GM12878 (cell line): ENCODE results near the gene PLPP7.

Experiments
- BHLHE40 ChIP-seq, 2 experiments: fragments of 450-650 bp in 1 of 2; IDR thresholded peaks; 2 replicates each; pipeline ENCODE4 v1.6.1; 2011 to 2017; ENCODE audit warnings: low read depth in 2 of 2, borderline replicate concordance in 1 of 2, improper control_type of control experiment in 1 of 2, low read length in 1 of 2, mild to moderate bottlenecking in 1 of 2
- CEBPB ChIP-seq, 2 experiments: fragments of 150-350 bp in 1 of 2; IDR thresholded peaks; 2 replicates each; pipeline ENCODE4 v1.6.1; 2012 to 2014; ENCODE audit warnings: low read depth in 2 of 2, low read length in 2 of 2, borderline replicate concordance in 1 of 2, inconsistent platforms in 1 of 2
- CTCF ChIP-seq, 3 experiments: IDR thresholded peaks in 2 of 3; conservative IDR thresholded peaks in 1 of 3; 2 replicates each; pipeline ENCODE4 v1.5.1; 2011; ENCODE audit warnings: low read depth in 3 of 3, low read length in 3 of 3, mild to moderate bottlenecking in 3 of 3, control low read depth in 2 of 3, moderate library complexity in 2 of 3, inconsistent platforms in 1 of 3, mixed read lengths in 1 of 3; ENCODE audit not compliant: control insufficient read depth in 2 of 3, insufficient read depth in 1 of 3; ENCODE audit errors: extremely low read depth in 1 of 3
- EZH2 ChIP-seq: IDR thresholded peaks from 2 replicates; pipeline ENCODE4 v1.6.1; 2012; ENCODE audit warnings: low read depth, mild to moderate bottlenecking, control low read depth, inconsistent platforms, low read length, borderline replicate concordance; ENCODE audit not compliant: control insufficient read depth
- GABPA ChIP-seq: IDR thresholded peaks from 2 replicates; pipeline ENCODE4 v1.6.1; 2014; ENCODE audit warnings: antibody characterized with exemption, low read depth, mild to moderate bottlenecking, inconsistent platforms
- PBX3 ChIP-seq: IDR thresholded peaks from 2 replicates; pipeline ENCODE4 v1.6.1; 2011; ENCODE audit warnings: mild to moderate bottlenecking, low read depth, low read length, moderate library complexity; ENCODE audit not compliant: insufficient replicate concordance
- RCOR1 ChIP-seq: conservative IDR thresholded peaks from 2 replicates; pipeline ENCODE4 v1.6.1; 2012; ENCODE audit warnings: low read depth, low read length, improper control_type of control experiment
- REST ChIP-seq: IDR thresholded peaks from 2 replicates; pipeline ENCODE4 v1.6.1; 2012; ENCODE audit warnings: mild to moderate bottlenecking, low read depth, low read length
- SPI1 ChIP-seq: IDR thresholded peaks from 2 replicates; pipeline ENCODE4 v1.6.1; 2011; ENCODE audit warnings: low read depth, mild to moderate bottlenecking, low read length, moderate library complexity, borderline replicate concordance; ENCODE audit not compliant: insufficient read depth
- TBL1XR1 ChIP-seq: IDR thresholded peaks from 2 replicates; pipeline ENCODE4 v1.6.1; 2012; ENCODE audit warnings: low read depth, low read length, improper control_type of control experiment
- TF ChIP-seq, protein P1 (sequence below): fragments of 450-650 bp; IDR thresholded peaks from 2 replicates; pipeline ENCODE4 v1.6.1; 2016; ENCODE audit warnings: mild to moderate bottlenecking

DNA sequence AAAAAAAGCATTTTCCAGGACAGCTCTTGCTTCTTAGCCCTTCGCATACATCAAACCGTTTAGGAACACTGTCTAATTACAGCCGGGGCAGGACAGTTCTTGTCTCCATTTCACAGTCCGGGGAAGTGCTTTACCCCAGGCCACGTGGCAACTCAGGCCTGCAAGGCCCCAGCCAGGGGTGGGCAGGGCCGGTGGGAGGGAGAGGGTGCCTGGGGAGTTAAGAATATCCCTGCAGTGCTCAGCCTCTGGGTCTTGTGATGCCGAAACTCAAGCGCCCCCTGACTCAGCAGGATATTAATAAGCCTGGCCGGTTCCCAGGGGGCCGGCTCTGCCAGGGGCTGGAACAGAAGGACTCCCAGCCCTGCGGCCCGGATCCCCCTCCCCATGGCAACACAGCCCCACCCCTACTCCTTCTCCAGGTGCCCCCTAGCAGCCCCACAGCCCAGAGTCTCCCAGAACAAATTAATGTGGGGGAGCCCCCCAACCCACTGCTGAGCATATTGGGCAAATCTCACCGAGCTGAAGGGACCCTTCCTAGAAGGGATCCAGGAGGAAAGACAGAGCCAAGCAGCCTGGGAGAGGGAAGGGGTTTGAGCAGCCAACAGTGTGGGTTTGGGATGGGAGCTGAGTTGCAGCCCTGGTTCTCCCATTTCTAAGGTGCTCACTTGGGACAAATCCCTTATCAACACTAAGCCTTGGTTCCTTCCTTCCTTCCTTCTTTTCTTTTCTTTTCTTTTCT is 45.3 kb downstream of the PLPP7 start:
- TF ChIP-seq REST (no peak), CTCF (IDR thresholded peaks at IDR 0.05 in 2 of 3, conservative IDR thresholded peaks at IDR 0.05 in 1 of 3; ENCODE audit: control insufficient read depth in 2 of 3, extremely low read depth in 1 of 3, insufficient read depth in 1 of 3, low read depth in 3 of 3, low read length in 3 of 3) (no peak), BHLHE40 (IDR thresholded peaks at IDR 0.05; ENCODE audit: borderline replicate concordance in 1 of 2, low read depth in 2 of 2, low read length in 1 of 2) (no peak), TBL1XR1 (no peak), PBX3 (no peak), RCOR1 (no peak), EZH2 (no peak), SPI1 (no peak), GABPA (no peak), CEBPB (IDR thresholded peaks at IDR 0.05; ENCODE audit: borderline replicate concordance in 1 of 2, low read depth in 2 of 2, low read length in 2 of 2) (no peak)
- TF ChIP-seq, protein P1, sequence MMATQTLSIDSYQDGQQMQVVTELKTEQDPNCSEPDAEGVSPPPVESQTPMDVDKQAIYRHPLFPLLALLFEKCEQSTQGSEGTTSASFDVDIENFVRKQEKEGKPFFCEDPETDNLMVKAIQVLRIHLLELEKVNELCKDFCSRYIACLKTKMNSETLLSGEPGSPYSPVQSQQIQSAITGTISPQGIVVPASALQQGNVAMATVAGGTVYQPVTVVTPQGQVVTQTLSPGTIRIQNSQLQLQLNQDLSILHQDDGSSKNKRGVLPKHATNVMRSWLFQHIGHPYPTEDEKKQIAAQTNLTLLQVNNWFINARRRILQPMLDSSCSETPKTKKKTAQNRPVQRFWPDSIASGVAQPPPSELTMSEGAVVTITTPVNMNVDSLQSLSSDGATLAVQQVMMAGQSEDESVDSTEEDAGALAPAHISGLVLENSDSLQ = no peak
